ENCODE measurements around the gene PUDP. TPM values are rescaled to one million over a fixed set of nuclear protein-coding genes. Genes with fewer than 3 reads are reported as not detected.
A peak's percentile ranks its signal among the peaks of the same experiment; 100 is the strongest.

The PUDP gene
- total RNA-seq, 2 donors from 2014 or later: 14.8 to 17.6 TPM

DNA sequence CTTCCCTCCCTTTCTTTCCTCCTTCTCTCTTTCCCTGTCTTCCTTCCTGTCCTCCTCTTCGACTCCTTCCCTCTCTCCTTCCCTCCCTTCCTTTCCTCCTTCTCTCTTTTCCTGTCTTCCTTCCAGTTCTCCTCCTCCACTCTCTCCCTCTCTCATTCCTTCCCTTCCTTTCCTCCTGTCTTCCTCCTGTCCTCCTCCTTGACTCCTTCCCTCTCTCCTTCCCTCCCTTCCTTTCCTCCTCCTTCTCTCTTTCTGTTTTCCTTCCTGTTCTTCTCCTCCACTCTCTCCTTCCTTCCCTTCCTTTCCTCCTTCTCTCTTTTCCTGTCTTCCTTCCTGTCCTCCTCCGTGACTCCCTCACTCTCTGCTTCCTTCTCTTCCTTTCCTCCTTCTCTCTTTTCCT lies 5.3 kb upstream of the PUDP start:
- WGBS: 86% methylated on average over 2 of the region's 2 CpGs
- no peak overlapping the region for H3K4me3 ChIP-seq
- intact Hi-C loops (cut with DNase I): no loop called here
- no peaks in the 10 kb centered on the region for H3K27me3 ChIP-seq (replicated peaks; ENCODE audit: insufficient read depth)
- no peak for DNase-seq (ENCODE audit: low spot score)
- H3K4me1 ChIP-seq (replicated peaks): no peaks in the 10 kb centered on the region
- TF ChIP-seq CTCF (IDR thresholded peaks at IDR 0.05): no peak
- no peak for TF ChIP-seq POLR2A (IDR thresholded peaks at IDR 0.05)
- TF ChIP-seq POLR2AphosphoS5 (IDR thresholded peaks at IDR 0.05): no peak
- no peaks in the 10 kb centered on the region for H3K9me3 ChIP-seq
- no peaks in the 10 kb centered on the region for H3K36me3 ChIP-seq
- no peak overlapping the region for H3K27ac ChIP-seq

DNA sequence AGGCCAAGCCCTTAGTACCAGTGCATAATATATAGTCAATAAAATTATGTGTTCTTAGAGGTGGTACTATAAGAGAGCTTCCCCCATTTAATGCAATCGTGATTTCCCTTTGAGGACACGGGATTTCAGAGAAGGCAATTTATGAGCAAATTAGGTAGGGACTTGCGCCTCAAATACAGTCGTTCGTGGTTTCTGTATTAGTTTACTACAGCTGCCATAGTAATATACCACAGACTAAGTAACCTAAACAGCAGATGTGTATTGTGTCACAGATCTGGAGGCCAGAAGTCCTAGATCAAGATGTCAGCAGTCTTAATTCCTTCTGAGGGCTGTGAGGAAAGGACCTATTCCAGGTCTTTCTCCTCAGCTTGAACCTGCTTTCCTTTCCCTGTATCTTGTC lies 1.5 kb upstream of the PUDP start:
- H3K36me3 ChIP-seq: no peaks in the 10 kb centered on the region
- intact Hi-C loops (cut with DNase I): no loop called here
- 87% methylated on average over 5 of the region's 5 CpGs for WGBS
- H3K4me1 ChIP-seq (replicated peaks): no peaks in the 10 kb centered on the region
- no peak overlapping the region for H3K4me3 ChIP-seq
- no peak for DNase-seq (ENCODE audit: low spot score)
- no peaks in the 10 kb centered on the region for H3K27me3 ChIP-seq (replicated peaks; ENCODE audit: insufficient read depth)
- H3K9me3 ChIP-seq: no peaks in the 10 kb centered on the region
- H3K27ac ChIP-seq: no peak overlapping the region
- TF ChIP-seq CTCF (IDR thresholded peaks at IDR 0.05): no peak
- TF ChIP-seq POLR2A (IDR thresholded peaks at IDR 0.05): no peak
- no peak for TF ChIP-seq POLR2AphosphoS5 (IDR thresholded peaks at IDR 0.05)

DNA sequence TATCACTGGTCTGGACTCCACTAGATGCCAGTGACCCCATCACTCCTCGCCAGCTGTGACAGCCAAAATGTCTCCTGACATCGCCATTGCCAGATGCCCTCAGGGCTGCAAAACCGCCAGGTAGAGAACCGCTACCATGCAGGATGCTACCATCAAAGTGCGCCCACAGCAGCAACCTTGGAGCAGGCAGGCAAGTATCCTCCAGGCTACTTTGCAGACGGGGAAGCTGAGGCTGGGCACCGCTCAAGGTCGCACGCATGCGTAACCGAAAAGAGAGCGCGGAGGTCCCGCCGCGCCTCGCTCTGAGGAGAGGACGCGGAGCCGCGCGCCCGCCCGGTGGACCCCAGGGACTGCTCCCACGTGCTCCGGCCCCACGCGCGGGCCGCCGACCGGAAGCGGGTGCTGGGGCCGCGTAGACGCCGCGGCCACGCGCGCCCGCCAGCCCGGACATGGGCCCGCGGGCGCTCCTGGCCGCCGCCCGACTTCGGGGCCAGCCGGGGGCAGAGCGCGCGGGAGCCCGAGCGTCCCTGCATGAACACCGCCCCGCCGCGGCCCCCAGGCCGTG lies 458 bp downstream of the PUDP start, which contains the start of gene STS:
Gene STS (plus strand): TSS at position 300 of the 565 bp plus-strand sequence. CDS start 105,488 bp downstream, outside the sequence.
- peak; percentile 4 for DNase-seq (ENCODE audit: low spot score)
- WGBS: 0% methylated on average over 11 of the region's 61 CpGs
- Histone ChIP-seq H3K4me3 (peak within 1 kb of the TSS; percentile 53 to 55), H3K4me1 (replicated peaks) (no peaks in the 10 kb centered on the region), H3K27me3 (replicated peaks; ENCODE audit: insufficient read depth) (no peaks in the 10 kb centered on the region), H3K9me3 (no peaks in the 10 kb centered on the region), H3K36me3 (no peaks in the 10 kb centered on the region), H3K27ac (peak within 1 kb of the TSS; percentile 75 to 78)
- intact Hi-C loops (cut with DNase I): no loop called here
- TF ChIP-seq CTCF (IDR thresholded peaks at IDR 0.05) (no peak), POLR2A (IDR thresholded peaks at IDR 0.05) (no peak), POLR2AphosphoS5 (IDR thresholded peaks at IDR 0.05) (no peak)

DNA sequence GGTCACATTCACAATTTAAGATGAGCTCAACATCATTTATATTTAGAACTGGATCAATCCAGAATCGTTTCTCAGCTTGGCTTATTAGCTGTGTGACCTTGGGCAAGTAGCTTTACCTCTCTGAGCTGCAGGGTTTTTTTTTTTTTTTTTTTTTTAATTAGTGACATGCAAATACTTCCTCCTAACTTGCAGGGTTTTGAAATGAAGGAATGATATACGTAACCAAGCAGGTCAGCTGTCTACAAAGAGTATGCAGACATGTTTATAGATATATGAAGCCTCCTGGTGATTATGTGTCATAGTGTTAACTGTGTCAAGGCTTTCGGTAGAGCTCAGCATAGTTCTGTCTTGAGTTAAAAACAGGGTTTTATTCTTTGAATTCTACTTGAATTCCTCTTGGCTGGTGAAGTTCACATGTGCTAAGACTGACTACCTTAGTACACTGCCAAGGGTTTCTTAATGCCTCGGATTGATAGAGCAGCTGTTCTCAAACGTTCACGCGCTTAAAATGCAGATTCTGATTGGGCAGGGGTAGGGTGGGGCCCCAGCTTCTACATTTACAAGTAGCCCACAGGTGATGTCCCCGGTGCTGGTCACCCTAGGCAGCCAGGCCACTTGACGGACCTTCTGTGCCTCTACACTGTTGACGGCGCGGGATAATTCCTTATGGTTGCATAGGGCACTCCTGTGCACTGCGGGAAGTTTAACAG lies 1.1 kb downstream of the PUDP start:
- Histone ChIP-seq H3K27me3 (replicated peaks; ENCODE audit: insufficient read depth) (no peaks in the 10 kb centered on the region), H3K4me1 (replicated peaks) (no peaks in the 10 kb centered on the region), H3K9me3 (no peaks in the 10 kb centered on the region), H3K27ac (peak overlapping the region in 1 of 2 donors; percentile 78), H3K36me3 (no peaks in the 10 kb centered on the region), H3K4me3 (peak overlapping the region; percentile 53 to 55)
- intact Hi-C loops (cut with DNase I): no loop called here
- peak; percentile 4 for DNase-seq (ENCODE audit: low spot score)
- TF ChIP-seq POLR2A (IDR thresholded peaks at IDR 0.05) (no peak), POLR2AphosphoS5 (IDR thresholded peaks at IDR 0.05) (no peak), CTCF (IDR thresholded peaks at IDR 0.05) (no peak)
- 27% methylated on average over 7 of the region's 13 CpGs for WGBS
